Measurements from ENCODE around the gene ZNF629.

The ZNF629 gene

DNA sequence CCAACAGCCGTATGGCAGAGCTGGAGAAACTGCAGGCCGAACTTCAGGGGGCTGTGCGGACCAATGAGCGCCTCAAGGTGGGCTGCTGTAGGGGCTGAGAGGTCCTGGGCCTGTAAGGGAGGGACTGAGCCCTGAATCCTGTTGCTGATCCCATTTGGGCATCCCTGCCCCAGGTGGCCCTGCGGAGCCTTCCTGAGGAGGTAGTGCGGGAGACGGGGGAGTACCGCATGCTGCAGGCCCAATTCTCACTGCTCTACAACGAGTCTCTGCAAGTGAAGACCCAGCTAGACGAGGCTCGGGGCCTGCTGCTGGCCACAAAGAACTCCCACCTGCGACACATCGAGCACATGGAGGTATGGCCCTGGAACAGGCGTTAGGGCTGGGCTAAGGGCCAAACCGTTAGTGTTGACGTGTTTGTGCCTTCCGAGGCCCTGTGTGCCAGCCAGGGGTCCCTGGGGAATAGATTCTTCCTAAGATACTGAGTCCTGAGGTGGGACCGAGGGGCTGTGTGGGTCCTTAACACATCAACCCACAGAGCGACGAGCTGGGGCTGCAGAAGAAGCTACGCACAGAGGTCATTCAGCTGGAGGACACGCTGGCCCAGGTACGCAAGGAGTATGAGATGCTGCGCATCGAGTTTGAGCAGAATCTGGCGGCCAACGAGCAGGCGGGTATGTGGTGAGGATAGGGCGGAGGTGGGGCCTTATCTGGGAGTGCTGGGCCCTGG lies 20.6 kb downstream of the ZNF629 start:
- no peak for DNase-seq

DNA sequence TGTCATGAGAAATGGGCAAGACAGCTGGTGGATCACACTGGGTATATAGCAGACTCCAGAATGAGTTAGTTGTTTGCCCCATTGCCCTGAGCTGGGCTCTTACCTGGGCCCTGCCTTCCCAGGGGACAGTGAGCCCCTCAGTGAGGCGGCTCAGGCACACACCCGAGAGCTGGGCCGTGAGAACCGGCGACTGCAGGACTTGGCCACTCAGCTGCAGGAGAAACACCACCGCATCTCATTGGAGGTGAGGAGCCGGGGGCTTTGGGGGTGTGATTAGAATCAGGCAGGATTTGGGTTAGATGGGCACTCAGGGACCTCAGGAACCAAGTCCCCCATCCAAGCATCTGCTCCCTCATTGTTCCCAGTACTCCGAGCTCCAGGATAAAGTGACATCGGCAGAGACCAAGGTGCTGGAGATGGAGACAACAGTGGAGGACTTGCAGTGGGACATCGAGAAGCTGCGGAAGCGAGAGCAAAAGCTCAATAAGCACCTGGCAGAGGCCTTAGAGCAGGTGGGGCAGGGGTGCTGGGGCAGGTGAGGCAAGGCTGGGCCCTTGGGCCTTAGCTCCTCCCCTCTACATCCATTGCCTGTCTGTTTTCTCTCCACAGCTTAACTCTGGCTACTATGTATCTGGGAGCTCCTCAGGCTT lies 22.1 kb downstream of the ZNF629 start:
- DNase-seq: no peak

DNA sequence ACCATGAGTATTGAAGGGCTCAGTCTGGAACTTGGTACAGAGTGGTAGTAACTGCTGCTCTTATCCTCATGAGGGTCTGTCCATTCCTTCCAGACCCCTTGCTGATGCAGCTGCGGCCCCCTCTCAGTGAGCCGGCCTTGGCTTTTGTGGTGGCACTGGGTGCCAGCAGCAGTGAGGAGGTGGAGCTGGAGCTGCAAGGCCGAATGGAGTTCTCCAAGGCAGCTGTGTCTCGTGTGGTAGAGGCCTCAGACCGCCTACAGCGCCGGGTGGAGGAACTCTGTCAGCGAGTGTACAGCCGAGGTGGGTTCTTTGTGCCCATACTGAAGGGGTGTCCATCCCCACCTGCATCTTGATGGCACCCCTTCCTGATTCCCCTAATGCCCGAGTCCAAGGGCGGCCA lies 22.9 kb downstream of the ZNF629 start:
- DNase-seq: no peak

DNA sequence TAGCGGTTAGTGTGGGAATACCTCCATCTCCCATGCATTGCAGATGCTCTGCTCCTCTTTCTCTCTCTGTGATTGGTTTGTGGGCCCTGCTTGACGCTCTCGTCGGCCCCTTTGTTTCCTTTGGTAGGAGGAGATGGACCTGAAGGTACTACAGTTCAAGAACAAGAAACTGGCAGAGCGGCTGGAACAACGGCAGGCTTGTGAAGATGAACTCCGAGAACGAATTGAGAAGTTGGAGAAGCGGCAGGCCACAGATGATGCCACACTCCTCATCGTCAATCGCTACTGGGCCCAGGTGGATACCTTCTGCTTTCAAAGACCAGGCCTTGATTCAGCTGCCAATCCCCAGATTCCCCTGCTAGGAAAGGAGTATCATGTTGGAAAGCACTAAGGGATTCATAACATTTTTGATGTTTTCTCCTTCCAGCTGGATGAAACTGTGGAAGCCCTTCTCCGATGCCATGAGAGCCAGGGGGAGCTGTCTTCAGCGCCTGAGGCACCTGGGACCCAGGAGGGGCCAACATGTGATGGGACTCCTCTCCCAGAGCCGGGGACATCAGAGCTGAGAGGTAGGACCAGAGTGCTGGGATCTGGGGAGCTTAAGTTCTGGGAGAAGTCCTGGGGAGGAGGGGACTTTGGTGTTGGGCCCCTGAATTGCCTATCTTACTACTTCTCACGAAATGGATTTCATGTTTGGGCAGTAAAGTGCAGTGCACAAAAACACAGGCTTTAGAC lies 23.8 kb downstream of the ZNF629 start:
- DNase-seq: no peak

GRCh38 chr16:30761928-30762902 lies 24.8 kb downstream of the ZNF629 start, which contains the start of the genes CFAP119 and RNF40:
Gene CFAP119, minus strand, starts transcription at chr16:30762062. Its CDS starts 314 bp downstream, at chr16:30761748.
Gene RNF40, plus strand, starts transcription at chr16:30762322. Its CDS starts 224 bp downstream, at chr16:30762546.
- DNase-seq: peak; percentile 81

DNA sequence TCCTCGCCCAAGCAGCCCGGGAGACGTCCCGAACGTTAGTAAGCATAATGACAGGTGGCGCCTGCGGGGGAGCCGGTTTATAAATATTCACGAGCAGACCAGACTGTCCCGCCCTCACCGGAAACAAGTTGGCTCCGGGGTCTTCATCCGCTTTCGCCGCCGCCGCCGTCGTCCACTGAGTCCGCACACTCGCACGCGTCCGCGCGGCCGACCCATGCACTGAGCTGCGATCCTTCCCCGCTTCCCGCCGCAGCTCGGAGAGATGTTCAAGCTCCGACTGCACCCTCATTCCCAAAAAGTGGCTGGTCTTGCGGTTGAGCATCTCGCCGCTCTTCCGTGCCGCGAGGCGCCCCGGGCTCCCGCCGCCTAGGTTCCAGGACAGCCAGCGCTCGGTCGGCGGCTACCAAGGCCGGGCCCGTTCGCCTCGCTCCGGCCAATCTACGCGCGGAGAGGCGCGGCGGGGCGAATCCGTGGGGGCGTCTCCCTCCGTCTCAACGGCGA lies 25.5 kb downstream of the ZNF629 start:
- peak; percentile 28 for DNase-seq

DNA sequence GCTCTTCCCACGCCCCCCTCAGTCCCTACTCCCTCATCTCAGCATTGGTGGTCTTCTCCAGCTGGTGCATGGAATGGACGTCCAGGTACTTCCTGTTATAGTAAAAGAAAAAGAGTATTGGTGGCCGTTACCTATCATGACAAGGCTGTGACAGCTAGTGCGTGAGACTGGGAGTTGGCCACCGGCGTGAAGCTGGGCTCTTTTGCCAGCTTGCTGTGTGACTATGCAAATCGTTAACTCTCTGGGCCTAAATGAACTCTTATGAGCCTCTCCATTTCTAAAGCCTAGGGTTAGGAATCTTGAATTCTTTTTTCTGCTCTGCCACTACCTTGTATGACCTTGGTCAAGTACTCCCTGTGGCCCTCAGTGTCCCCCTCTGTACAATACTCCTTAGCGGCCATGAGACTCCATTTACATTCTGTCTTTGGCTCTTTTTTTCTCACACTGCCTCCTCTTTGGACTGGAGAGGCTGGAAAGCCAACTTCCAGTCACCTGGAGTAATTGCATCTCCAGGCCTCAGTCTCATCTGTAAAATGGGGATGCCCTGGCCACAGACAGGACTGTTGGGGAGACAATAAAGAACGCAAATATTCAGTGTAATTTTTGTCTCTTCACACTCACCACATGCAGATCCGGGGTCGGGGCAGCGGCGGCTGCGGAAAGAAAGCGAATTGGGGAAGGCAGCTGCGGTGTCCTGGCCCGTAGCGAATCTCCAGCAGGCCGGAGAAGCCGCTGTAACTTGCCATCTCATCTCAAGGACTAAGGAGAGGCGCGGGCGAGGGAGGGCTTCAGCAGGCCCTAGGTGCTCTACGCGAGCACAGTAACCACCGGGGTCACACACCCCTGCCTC lies 26.2 kb downstream of the ZNF629 start:
- no peak for DNase-seq

DNA sequence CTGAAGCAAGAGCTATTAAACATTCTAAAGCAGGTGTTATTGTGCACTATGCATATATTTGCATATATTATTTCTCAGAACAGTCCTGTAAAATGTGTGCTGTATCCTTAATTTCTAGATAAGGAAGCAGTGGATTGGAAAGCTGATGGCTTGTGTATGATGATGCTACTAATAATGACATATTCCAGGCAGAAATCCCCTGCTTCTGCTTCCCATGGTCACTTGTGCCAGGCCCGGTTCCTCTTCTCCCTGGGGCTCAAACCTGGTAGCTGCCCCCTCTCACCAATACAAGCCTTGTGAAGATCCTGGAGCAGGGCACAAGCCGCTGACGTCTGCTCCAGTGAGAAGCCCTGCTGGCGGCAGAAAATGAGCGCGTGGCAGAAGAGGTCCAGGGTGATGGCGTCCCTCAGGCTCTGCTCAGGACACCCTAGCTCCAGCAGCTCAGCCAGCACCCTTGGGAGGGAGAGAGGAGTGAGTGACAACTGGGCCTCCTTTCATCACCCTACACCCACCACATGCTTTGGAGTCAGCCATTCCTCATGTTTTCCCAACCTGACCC lies 26.9 kb downstream of the ZNF629 start:
- no peak for DNase-seq

DNA sequence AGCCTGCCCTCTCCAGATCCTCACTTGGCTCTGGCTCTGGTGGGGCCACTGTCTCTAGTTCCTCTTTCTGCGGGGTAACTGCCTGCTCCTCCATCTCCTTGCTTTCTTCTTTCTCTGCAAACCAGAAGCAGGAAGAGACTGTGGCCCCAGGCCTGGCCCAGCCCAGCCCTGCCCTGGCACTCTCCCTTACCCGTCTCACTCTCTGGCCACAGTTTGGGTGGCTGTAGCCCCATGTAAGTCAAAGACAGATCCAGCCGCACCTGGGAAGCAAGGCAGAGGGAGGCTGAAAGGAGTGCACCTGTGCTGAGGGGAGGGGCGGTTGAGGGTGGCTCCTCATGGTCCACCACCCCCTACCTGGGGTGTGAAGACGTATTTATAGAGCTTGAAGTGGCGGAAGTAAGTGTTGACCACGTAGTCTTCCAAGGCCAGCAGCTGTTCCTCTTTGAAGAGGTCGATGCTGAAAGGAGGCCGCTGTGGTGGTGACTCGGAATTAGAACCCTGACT lies 28.0 kb downstream of the ZNF629 start:
- DNase-seq: no peak

- no peak for DNase-seq
These were observed 29.7 kb downstream of the ZNF629 start for GRCh38 chr16:30757316-30757715.

- DNase-seq: no peak
These were observed 30.3 kb downstream of the ZNF629 start for GRCh38 chr16:30756781-30757100.

DNA sequence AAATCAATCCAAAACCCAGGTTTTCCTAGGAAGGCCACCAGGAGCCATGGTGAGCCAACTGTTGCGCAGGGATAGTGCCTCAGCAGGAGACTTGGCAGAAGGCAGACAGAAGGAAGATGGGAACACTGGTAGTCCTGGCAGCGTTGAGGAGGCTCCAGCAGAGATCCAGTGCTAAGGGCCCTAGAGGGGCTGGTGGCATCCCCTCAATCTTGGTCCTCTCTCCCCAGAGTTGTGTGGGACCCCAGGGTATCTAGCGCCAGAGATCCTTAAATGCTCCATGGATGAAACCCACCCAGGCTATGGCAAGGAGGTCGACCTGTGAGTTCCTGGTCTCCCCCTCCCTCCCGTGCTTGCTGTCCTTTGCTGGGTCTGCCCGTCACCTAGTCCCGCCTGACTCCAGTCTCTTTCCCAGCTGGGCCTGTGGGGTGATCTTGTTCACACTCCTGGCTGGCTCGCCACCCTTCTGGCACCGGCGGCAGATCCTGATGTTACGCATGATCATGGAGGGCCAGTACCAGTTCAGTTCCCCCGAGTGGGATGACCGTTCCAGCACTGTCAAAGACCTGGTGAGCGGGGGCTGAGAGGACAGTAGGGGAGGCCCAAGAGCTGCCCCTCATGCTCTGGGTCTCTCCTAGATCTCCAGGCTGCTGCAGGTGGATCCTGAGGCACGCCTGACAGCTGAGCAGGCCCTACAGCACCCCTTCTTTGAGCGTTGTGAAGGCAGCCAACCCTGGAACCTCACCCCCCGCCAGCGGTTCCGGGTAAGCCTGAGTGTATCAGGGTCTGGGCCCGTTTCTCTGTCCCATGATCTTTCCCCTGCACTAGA lies 30.8 kb downstream of the ZNF629 start:
- DNase-seq: no peak

DNA sequence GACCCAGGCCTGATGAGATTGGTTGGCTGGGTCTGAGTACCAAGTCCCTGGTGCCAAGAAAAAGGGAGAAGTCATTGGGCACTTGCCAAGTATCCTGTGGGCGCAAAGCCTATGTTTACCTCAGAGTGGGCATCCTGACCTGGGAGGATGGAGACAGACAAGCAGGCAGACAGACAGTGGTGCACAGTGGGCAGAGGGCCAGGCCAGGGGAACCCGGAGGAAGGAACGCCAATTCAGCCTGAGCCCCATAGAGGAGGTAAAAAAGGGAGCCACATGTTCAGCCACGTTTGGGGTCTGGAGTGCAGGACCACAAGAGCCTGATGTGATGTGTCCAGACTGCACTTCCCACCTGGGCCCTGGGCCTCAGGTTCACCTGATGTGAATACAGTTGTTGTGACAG lies 33.4 kb downstream of the ZNF629 start:
- DNase-seq: no peak

GRCh38 chr16:30750876-30751465 lies 36.0 kb downstream of the ZNF629 start:
- DNase-seq: no peak

DNA sequence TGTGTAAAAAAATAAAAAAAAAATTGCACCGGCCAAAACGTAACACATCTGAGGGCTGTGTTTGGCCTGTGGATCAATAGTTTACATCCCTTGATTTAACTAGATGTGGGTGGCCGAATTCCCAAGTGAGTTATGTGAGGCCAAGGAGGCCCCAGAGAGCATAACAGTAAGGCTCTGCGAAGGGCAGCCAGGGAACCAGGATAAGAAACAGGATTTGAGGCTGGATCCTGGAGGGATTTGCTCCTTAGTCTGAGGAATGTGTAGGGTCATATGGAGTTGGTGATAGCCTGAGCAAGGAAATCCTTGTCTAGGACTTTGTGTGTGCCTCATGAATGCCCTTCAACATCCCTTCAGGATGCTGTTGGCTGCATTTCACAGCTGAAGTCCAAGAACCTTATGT lies 36.8 kb downstream of the ZNF629 start:
- DNase-seq: no peak

DNA sequence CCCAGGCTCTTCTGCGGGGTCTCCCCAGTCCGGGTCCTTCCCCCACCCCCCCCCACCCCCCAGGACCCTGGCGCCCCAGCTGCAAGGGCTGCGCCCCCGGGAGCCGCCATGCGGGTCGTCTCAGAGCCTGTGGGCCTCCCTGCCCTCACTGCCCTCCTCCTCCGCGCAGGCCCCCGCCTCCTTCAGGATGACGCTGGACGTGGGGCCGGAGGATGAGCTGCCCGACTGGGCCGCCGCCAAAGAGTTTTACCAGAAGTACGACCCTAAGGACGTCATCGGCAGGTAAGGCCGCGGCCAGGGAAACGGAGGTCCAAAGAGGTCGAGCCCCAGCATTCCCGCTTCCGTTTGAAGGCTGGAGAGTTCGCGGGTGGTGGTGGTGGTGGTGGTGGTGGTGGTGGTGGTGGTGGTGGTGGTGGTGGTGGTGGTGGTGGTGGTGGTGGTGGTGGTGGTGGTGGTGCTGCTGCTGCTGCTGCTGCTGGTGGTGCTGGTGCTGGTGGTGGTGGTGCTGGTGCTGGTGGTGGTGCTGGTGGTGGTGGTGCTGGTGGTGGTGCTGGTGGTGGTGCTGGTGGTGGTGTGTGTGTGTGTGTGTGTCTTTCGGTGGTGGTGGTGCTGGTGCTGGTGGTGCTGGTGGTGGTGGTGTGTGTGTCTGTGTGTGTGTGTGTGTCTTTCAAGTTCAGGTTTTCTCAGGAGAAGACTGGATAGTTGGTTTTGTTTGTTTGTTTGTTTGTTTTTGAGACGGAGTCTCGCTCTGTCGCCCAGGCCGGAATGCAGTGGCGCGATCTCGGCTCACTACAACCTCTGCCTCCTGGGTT lies 38.2 kb downstream of the ZNF629 start:
- no peak for DNase-seq

GRCh38 chr16:30747799-30748633 lies 39.0 kb downstream of the ZNF629 start, which contains the start of gene PHKG2:
Gene PHKG2, plus strand, starts transcription at chr16:30748425. Its CDS starts 396 bp downstream, at chr16:30748821.
- peak; percentile 93 for DNase-seq

DNA sequence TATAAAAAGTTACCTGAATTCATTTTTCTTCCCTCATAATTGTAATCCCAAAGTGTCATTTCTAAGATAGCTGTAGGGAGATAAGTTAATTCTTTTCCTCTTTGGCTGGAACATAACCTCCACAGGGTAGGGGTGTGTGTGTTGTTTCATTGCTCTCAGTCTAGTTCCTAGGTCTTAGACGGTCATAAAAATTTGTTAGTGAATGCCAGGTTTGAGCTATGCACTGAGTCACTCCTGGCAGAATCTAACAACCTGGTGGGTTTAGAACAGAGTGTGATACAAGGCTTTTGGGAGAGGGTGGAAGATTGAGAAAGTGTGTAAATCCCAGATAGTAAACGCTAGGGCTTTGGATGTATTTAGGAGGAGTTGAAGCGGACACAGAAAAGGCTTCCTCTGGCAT lies 39.7 kb downstream of the ZNF629 start:
- no peak for DNase-seq
